MCF 10A (cell line): ENCODE results near the gene ELFN1. TPM values are rescaled to one million over a fixed set of nuclear protein-coding genes. Genes with fewer than 3 reads are reported as not detected.

Experiments used
- BruUV-seq: library from RNA; stranded (reverse); fragments of 400-500 nt; replicated peaks from 2 replicates; lab custom pipeline; 2021; lab: Mats Ljungman, UMichigan
- CTCF ChIA-PET: fragments of 300-600 bp; sonication (Branson Sonifier 250); formaldehyde crosslinking; extraction: SDS; loops from one replicate; lab custom pipeline; 2021; ENCODE audit warnings: antibody characterized with exemption, inconsistent platforms; lab: Yijun Ruan, JAX
- POLR2A ChIA-PET: fragments of 300-600, 350-650 bp; sonication (Branson Sonifier 250); formaldehyde crosslinking; extraction: SDS; loops from one replicate; lab custom pipeline; 2020; ENCODE audit warnings: antibody characterized with exemption, inconsistent platforms; lab: Yijun Ruan, JAX
- DNase-seq: peaks from one replicate; pipeline ENCODE4 v3.0.0-alpha.2; 2018; ENCODE audit not compliant: unreplicated experiment
- H3K27ac Mint-ChIP-seq: one replicate; pipeline ENCODE4 v1.8.0; 2022; ENCODE audit warnings: mild to moderate bottlenecking, low read depth, mixed read lengths; ENCODE audit not compliant: unreplicated experiment
- H3K27me3 Mint-ChIP-seq: one replicate; pipeline ENCODE4 v1.8.0; 2022; ENCODE audit warnings: mixed read lengths; ENCODE audit not compliant: insufficient read depth, unreplicated experiment
- H3K36me3 Mint-ChIP-seq: one replicate; pipeline ENCODE4 v1.8.0; 2022; ENCODE audit warnings: mild to moderate bottlenecking, moderate library complexity, mixed read lengths; ENCODE audit not compliant: insufficient read depth, unreplicated experiment
- H3K4me1 Mint-ChIP-seq: one replicate; pipeline ENCODE4 v1.8.0; 2022; ENCODE audit warnings: mixed read lengths; ENCODE audit not compliant: insufficient read depth, unreplicated experiment
- H3K4me3 Mint-ChIP-seq: one replicate; pipeline ENCODE4 v1.8.0; 2022; ENCODE audit warnings: mild to moderate bottlenecking, moderate library complexity, mixed read lengths; ENCODE audit not compliant: unreplicated experiment
- H3K9me3 Mint-ChIP-seq: one replicate; pipeline ENCODE4 v1.8.0; 2022; ENCODE audit warnings: mixed read lengths; ENCODE audit not compliant: unreplicated experiment
- CTCF ChIP-seq: fragments of 200-600 bp; IDR thresholded peaks from one replicate; pipeline ENCODE4 v1.8.0; 2022; ENCODE audit warnings: antibody characterized with exemption, mild to moderate bottlenecking; ENCODE audit not compliant: unreplicated experiment
- intact Hi-C: fragments of 100-400 bp; cut with micrococcal nuclease; formaldehyde crosslinking; loops from 2 replicates; pipeline ENCODE4 v1.14.1; 2022
- total RNA-seq: library from RNA; stranded (reverse); gene quantifications from 2 replicates; pipeline ENCODE4 v1.2.3, GENCODE V29; 2022

ELFN1 gene
- total RNA-seq, 1 experiment from 2014 or later = not detected

- intact Hi-C loops = no loop called here
- no peak for TF ChIP-seq CTCF
- CTCF ChIA-PET = no interaction called here
- Mint-ChIP-seq H3K27ac (no peak overlapping the region), H3K4me3 (no peak overlapping the region), H3K27me3 (peaks cover 39% of the 10 kb centered on the region), H3K9me3 (peaks cover 9% of the 10 kb centered on the region), H3K36me3 (no peaks in the 10 kb centered on the region), H3K4me1 (no peaks in the 10 kb centered on the region)
- POLR2A ChIA-PET = interaction anchor here (1.3 kb wide), 1 partner anchor 9 kb away, joined by 3 read pairs; no protein-coding TSS in a partner anchor
- BruUV-seq = no TSS peak
- no peak for DNase-seq
Observed at GRCh38 chr7:1700536-1701333, 30.7 kb downstream of the ELFN1 start.

GRCh38 chr7:1702652-1703051 is 32.6 kb downstream of the ELFN1 start:
- CTCF ChIA-PET = interaction anchor here (0.7 kb wide), 1 partner anchor 39 kb away, joined by 3 read pairs; no protein-coding TSS in a partner anchor

GRCh38 chr7:1703441-1703840 is 33.4 kb downstream of the ELFN1 start:
- DNase-seq = no peak
- Mint-ChIP-seq H3K9me3 (peaks cover 9% of the 10 kb centered on the region), H3K4me3 (no peak overlapping the region), H3K36me3 (no peaks in the 10 kb centered on the region), H3K27me3 (peaks cover 19% of the 10 kb centered on the region), H3K27ac (no peak overlapping the region), H3K4me1 (no peaks in the 10 kb centered on the region)
- ChIA-PET POLR2A (no interaction called here), CTCF (interaction anchor here (0.7 kb wide), 2 partner anchors 40 to 97 kb away, joined by 3 read pairs; no protein-coding TSS in a partner anchor)
- no peak for TF ChIP-seq CTCF
- intact Hi-C loops = no loop called here
- BruUV-seq = no TSS peak

More at GRCh38 chr7:1702652-1703051, 32.6 kb downstream of the ELFN1 start:
- H3K4me3 Mint-ChIP-seq = no peak overlapping the region
- intact Hi-C loops = no loop called here
- H3K4me1 Mint-ChIP-seq = no peaks in the 10 kb centered on the region
- POLR2A ChIA-PET = no interaction called here
- H3K9me3 Mint-ChIP-seq = peaks cover 9% of the 10 kb centered on the region
- DNase-seq = no peak
- no peak overlapping the region for H3K27ac Mint-ChIP-seq
- peaks cover 27% of the 10 kb centered on the region for H3K27me3 Mint-ChIP-seq
- BruUV-seq = no TSS peak
- no peak for TF ChIP-seq CTCF
- no peaks in the 10 kb centered on the region for H3K36me3 Mint-ChIP-seq

- Mint-ChIP-seq H3K36me3 (no peaks in the 10 kb centered on the region), H3K4me3 (no peak overlapping the region), H3K9me3 (peaks cover 9% of the 10 kb centered on the region), H3K4me1 (no peaks in the 10 kb centered on the region), H3K27ac (no peak overlapping the region), H3K27me3 (peaks cover 12% of the 10 kb centered on the region)
- no peak for TF ChIP-seq CTCF
- BruUV-seq = no TSS peak
- DNase-seq = no peak
- intact Hi-C loops = no loop called here
- ChIA-PET CTCF (interaction anchor here (0.7 kb wide), 1 partner anchor 98 kb away, joined by 3 read pairs; no protein-coding TSS in a partner anchor), POLR2A (no interaction called here)
Observed at GRCh38 chr7:1703871-1704810, 34.1 kb downstream of the ELFN1 start.
